Pons (tissue), 1 donor: ENCODE results near the gene KLHL12.

Experiments used
- DNase-seq: peaks from one replicate; pipeline ENCODE4 v3.0.0-alpha.2; 2016; ENCODE audit warnings: low spot score

Gene KLHL12

GRCh38 chr1:202926581-202927491, at the start of gene KLHL12:
Gene KLHL12 (minus strand): TSS chr1:202927234. CDS start chr1:202925162, 2,072 bp downstream.
- peak; percentile 90 for DNase-seq

DNA sequence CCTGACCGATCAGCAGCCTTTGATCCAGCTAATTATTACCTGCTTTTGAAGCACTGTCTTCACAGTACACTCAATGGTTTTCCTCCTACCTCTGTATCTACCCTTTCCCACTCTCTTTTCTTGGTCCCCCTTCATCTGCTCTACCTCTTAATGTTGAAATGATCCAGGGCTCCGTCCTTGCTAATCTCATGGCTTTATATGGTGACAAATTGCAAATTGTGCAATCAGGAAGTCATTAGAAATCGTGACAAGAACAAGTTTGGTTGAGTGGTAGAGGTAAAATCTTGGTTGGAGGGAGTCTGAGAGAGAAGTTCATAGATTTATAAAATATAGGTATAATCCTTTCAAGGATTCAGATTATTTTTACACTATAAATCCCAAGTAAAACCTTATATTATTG, 49.6 kb upstream of the KLHL12 start:
- no peak for DNase-seq

GRCh38 chr1:202974856-202975255, 47.8 kb upstream of the KLHL12 start:
- no peak for DNase-seq

DNA sequence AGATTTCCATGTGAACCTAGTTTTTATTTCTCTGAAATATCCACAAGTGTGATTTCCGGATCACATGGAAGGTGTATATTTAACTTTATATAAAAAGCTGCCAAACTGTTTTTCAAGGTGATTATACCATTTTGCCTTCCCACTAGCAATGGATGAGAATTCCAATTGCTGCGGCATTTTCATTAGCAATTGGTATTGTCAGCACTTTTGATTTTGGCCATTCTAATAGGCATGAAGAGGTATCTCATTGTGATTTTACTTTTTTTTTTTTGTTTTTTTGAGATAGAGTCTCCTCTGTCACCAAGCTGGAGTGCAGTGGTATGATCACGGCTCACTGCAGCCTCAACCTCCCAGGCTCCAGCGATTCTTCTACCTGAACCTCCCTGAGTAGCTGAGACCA, 45.0 kb upstream of the KLHL12 start:
- DNase-seq: no peak

DNA sequence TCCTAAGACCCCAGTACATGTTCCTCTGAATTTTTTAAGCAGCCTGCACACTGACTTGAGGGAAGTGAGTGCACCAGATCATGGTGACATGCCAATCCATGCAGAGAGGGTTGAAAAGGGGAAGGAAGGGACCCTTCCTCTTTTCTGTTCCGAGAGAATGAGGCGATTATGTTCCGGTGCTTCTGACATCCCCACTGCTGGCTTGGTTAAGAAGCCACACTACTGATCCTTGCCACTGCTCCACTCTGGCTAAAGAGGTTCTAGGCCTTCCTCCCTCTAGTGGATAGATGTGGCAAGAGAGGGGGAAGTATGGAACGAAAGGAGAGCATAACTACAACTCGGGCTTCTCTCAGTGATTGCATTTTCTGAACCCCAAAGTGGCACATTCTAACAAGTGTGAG, 41.9 kb upstream of the KLHL12 start:
- DNase-seq: peak; percentile 93

DNA sequence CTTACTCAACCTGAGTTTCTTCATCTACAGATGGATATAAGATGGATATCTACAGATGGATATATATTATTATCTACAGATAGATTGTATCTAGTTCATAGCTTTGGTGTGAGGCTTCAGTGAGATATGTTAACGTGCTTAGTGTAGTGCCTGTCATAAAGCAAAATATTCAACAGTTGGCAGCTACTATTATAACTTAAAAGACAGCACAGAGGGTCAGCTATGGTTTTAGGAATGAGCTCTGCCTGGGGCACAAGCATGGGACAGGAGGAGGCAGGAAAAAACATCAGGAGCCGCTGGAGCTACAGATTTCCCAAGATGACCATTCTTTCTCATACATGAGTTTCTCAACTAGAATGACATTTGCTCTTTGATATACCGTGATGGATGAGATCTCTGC, 41.3 kb upstream of the KLHL12 start:
- no peak for DNase-seq

GRCh38 chr1:202967684-202968281, 40.7 kb upstream of the KLHL12 start:
- DNase-seq: peak; percentile 63

DNA sequence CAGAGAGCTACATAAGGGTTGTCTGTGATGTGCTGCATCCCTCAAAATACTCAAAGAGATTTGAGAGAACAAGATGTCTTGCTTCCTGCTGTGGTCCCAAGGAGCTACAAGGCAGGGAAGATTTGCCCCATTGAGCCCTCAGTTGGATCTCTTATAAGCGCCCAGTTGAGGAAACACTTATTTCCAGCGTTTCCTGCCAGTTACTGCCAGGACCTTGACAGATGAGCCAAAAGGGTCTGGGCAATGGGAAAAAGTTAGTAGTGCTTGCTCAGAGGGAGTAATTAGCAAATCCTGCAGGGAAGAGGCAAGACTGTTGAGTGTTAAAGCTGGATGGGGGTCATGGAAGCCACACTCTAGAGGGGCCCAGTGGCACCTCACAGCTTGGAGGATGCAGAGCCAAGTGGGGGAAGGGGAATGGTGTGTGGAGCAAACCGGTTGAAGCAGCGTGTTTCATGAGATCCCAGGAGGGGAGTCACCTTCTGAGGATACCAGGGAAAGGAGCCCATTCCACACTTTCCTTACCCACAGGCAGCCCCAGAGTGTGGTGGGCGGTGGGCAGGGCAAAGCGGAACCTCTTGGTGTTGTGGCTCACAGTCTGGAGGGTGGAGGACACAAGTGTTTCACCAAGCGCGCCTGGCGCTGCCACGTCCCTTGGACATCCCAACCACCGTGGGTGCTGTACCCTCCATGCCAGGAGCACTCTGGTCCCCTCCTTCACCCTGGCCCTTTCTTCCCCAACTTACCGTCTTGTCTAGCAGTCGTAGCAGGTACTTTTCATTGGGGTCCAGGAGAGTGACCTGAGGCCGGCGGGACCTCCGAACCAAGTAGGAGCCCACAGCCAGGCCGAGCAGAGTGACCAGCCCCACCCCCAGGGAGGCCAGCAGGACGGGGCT, 39.2 kb upstream of the KLHL12 start:
- DNase-seq: peak; percentile 16

GRCh38 chr1:202965422-202965821, 38.4 kb upstream of the KLHL12 start:
- DNase-seq: no peak

GRCh38 chr1:202964791-202965410, 37.9 kb upstream of the KLHL12 start:
- no peak for DNase-seq

DNA sequence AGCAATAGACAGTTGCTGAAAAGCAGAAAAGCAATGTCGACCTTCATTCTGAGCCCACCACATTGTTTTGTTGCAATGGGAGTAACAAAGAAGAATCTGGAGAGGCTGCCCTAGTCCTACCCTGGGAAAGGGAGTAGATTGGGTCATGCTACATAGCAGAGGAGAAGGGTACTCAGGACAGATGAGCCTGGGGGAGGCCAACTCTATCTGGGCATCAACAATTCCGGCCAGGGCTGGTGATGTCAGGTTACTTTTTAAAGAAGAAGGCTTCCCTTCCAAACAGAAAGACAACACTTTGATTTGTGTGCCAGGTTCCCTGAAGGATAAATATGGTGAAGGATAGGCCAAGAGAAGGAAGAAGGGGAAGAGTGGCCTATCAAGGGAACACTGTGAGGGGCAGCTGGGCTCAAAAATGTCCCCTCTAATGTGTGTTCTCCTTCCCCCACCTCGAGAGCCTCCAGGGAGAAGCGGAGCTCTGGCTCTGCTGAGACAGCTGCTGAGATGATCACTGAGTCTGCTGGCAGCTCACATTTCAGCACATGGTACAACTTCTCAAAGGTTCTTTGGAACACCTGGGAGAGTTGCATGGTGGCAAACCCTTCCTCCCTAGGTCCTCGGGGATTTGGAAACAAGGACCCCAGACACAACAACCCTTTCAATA, 34.3 kb upstream of the KLHL12 start:
- DNase-seq: no peak

- DNase-seq: no peak
Measured at GRCh38 chr1:202959276-202959620, 32.2 kb upstream of the KLHL12 start.

GRCh38 chr1:202958544-202959275, 31.7 kb upstream of the KLHL12 start:
- no peak for DNase-seq

DNA sequence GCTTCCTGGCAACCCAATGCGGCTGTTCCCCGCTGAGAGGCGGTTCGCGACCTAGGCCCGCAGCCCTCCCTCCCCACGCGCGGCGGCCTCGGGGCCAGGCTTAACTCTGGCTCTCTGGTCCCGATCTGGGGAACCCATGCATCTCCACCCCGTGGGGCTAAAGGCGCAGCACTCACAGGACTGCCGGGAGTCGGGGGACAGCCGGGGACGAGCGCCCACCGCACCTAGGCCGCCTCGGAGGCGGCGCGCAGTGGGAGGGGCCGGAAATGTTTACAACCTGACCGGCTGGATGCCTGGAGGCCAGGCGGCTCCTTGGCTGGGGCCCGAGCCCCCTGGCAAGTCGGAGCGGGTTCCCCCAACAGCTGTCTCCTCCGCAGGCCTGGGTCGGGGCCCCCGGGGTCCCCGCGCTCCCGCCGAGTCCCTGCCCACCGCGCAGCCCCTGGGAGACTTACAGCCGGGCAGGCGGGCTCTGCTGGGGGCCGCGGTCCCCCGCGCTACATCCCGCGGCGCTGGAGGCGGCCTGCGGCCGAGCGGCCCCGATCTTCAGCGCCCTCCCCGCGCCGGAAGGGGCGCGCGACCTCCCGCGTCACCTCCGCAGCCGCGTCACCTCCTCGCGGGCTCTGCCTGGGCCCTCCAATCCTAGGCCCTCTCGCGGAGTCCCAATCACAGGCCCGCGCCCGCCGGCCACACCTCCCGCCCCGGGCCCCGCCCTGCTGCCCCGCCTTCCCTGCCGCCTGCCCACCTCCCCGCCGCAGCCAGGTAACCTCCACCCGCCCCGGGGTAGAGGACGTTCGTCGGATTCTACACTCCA, 30.9 kb upstream of the KLHL12 start, which contains the start of gene ADIPOR1:
ADIPOR1 (minus strand) TSS at position 580 of the 811 bp plus-strand sequence. CDS start 7,242 bp downstream, outside the sequence.
- peak; percentile 87 for DNase-seq

GRCh38 chr1:202956969-202957368, 29.9 kb upstream of the KLHL12 start:
- DNase-seq: no peak

DNA sequence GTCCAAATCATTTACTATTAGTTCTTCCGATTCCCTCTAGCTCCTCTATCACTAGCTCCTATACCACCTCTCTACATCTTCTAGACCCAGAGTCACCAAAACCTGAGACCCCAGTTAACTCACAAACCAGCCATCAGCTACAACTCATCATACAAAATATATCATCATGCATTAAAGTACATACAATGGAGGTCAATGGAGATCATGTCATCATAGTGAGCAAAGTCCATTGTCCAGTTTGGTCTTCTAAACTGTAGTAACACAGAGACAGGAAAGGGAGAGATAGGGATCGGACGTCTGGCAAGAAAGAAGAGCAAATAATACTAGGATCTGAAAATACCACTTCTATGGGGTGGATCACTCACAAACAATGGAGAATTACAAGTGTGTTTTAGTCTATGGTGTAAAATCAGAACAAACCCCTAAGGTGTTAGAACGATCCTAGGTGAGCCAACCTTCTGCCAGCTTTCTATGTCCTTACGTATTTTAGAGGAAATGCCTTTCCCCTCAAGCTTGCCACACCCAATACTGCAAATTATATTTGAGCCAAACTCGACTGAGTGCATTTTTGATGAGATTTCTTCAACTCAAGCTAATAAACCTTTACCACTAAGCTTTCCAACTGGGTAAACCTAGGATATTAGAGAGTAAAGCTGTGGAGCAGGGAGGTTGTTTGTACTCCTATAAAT, 27.2 kb upstream of the KLHL12 start:
- no peak for DNase-seq

DNA sequence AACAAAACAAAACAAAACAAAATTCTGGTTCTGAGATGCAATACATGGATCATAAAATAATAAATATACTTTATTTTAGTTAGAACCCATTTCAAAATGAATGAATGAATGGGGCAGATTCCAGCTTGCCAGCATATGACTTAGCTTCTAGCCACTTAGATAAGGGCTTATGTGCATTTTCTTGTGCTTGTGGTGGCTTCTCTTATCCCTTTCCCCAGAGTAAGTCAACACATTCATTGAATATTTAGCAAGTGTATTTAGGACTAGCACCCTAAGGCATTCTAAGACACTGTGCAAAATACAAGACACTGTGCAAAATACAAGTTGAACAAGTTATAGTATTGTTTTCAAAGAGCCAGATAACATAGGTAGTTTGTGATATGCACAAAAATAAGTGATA, 26.4 kb upstream of the KLHL12 start:
- no peak for DNase-seq

GRCh38 chr1:202952818-202953217, 25.8 kb upstream of the KLHL12 start:
- peak; percentile 87 for DNase-seq

- DNase-seq: no peak
Measured at GRCh38 chr1:202952099-202952498, 25.1 kb upstream of the KLHL12 start.
